Colonic mucosa (tissue), 4 donors: Measurements from ENCODE around the gene IL32. TPM values are rescaled to one million over a fixed set of nuclear protein-coding genes. Genes with fewer than 3 reads are reported as not detected.

Experiments
- DNase-seq: peaks from one replicate; pipeline ENCODE4 v3.0.0-alpha.2; 2020
- H3K27ac ChIP-seq: fragments of 200-600 bp; one replicate; pipeline ENCODE4 v1.8.0; 2021
- H3K27me3 ChIP-seq: fragments of 200-600 bp; one replicate; pipeline ENCODE4 v1.8.0; 2021
- H3K36me3 ChIP-seq: fragments of 200-600 bp; one replicate; pipeline ENCODE4 v1.8.0; 2021
- H3K4me1 ChIP-seq: fragments of 200-600 bp; one replicate; pipeline ENCODE4 v1.8.0; 2021; ENCODE audit warnings: mild to moderate bottlenecking
- H3K4me3 ChIP-seq: fragments of 200-600 bp; one replicate; pipeline ENCODE4 v1.8.0; 2021
- H3K9ac ChIP-seq, 2 donors: one replicate each; pipeline ENCODE4 v1.7.0; 2013; ENCODE audit warnings: control low read depth in 2 of 2, low read depth in 2 of 2, low read length in 2 of 2
- H3K9me3 ChIP-seq: fragments of 200-600 bp; one replicate; pipeline ENCODE4 v1.8.0; 2021
- intact Hi-C: fragments of 100-400 bp; cut with DNase I; formaldehyde crosslinking; loops from one replicate; pipeline ENCODE4 v1.14.1; 2022
- total RNA-seq, 2 donors: library from RNA; stranded (reverse); fragmentation: NEBNext Ultra II Directional in 1 of 2; extraction: Animal tissue kit (Norgen Biotek cat#: 25700) in 1 of 2; gene quantifications; one replicate each; pipeline ENCODE4 v1.2.1, GENCODE V29; 2021
- TF ChIP-seq, protein P1 (sequence below): fragments of 200-600 bp; IDR thresholded peaks from one replicate; pipeline ENCODE4 v1.8.0; 2022; ENCODE audit warnings: antibody characterized with exemption, mild to moderate bottlenecking
- donor health status: healthy.
- donor health status: DM: no; HTN: no; CAD: no.
- donor health status: DM: no; HTN: no; CAD: no.

The IL32 gene
- total RNA-seq, 2 donors from 2014 or later: 256 to 329 TPM

DNA sequence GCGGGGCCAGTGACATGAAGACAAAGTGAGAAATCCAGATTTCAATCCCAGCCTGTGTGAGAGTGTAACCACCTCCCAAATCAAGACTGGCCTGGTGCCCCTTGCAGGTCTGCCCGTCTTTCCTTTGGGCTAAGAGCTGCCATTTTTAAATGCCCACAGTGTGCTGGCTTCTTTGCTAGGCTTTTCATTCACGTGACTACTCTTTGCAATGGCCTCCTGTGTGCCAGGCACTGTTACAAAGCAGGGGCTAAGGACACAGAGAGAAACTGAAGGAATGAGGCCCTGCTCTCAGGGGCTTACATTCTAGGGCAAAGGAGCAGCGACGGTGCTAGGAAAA is 33.9 kb downstream of the IL32 start:
- Histone ChIP-seq H3K27me3 (no peaks in the 10 kb centered on the region), H3K4me3 (no peak overlapping the region), H3K9ac (no peak overlapping the region), H3K4me1 (no peaks in the 10 kb centered on the region), H3K9me3 (no peaks in the 10 kb centered on the region), H3K36me3 (no peaks in the 10 kb centered on the region), H3K27ac (no peak overlapping the region)
- TF ChIP-seq, protein P1, sequence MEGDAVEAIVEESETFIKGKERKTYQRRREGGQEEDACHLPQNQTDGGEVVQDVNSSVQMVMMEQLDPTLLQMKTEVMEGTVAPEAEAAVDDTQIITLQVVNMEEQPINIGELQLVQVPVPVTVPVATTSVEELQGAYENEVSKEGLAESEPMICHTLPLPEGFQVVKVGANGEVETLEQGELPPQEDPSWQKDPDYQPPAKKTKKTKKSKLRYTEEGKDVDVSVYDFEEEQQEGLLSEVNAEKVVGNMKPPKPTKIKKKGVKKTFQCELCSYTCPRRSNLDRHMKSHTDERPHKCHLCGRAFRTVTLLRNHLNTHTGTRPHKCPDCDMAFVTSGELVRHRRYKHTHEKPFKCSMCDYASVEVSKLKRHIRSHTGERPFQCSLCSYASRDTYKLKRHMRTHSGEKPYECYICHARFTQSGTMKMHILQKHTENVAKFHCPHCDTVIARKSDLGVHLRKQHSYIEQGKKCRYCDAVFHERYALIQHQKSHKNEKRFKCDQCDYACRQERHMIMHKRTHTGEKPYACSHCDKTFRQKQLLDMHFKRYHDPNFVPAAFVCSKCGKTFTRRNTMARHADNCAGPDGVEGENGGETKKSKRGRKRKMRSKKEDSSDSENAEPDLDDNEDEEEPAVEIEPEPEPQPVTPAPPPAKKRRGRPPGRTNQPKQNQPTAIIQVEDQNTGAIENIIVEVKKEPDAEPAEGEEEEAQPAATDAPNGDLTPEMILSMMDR: no peak
- DNase-seq: no peak
- intact Hi-C loops: no loop called here

DNA sequence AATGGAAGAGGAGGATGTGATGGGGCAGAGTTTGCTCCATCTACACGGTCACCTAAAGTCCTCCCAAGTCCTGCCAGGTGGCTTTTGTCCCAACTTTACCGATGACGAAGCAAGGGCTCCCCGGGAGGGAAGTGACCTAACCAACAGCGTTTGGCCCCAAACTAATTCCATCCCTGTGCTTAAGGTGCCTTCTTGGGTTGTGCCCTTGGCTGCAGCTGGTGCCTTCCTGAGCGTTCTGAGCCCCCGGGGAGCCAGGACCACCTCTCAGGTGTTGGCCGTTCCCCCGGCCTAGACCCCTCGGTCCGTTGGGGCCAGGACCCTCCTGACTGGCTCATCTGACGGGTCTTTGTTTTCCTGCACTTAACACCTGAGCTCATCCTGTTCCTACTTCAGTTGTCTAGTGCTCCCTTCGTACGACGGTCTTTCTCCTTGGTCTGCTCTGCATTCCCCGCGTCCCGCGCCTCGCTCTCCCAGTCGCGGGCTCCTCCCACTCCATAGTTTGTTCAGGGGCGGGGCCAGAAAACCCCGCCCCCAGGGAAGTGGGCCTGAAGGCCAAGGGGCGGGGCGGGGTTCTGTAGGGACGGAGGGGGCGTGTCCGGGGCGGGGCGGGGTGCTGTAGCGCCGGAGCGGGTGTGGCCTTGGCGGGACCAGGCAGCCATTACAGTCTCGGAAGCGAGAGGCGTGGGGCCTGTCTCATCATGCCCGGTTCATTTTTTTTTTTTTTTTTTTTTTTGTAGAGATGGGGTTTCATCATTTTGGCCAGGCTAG is 34.5 kb downstream of the IL32 start:
- H3K4me3 ChIP-seq: no peak overlapping the region

DNA sequence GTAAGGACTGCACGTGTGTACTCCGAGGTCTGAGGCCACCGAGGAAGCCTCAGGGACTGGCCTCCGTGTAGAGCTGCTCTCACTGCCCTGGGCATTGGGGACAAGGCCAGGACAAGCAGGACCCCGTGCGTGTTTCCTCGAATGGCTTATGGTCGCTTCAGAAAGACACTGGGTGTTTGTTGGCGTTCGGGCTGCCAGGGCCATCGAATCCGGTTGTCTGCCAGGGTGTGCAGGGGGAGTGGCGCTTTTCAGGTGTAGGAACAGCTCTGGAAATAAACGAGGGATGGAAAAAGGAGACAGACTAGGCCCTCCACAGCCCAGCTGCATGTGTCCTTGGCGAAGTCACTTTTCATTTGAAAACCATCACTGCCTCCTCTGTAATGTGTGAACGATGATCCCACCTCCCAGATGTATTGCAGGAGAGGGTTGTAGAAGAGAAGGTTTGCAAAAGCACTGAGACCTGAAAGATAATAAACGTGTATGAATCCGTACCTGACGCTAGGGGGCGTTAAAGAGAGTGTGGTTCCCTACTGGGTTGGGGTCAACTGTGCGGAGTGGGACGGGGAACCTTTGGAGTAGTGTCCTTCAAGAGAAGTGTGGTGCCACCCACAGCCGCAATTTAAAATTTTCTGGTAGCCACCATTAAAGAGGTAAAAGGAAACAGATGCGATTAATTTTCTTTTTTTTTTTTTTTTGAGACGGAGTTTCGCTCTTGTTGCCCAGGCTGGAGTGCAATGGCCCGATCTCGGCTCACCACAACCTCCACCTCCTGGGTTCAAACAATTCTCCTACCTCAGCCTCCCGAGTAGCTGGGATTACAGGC is 35.8 kb downstream of the IL32 start:
- Histone ChIP-seq H3K27me3 (no peaks in the 10 kb centered on the region), H3K9me3 (no peaks in the 10 kb centered on the region), H3K4me3 (no peak overlapping the region), H3K36me3 (no peaks in the 10 kb centered on the region), H3K27ac (no peak overlapping the region), H3K9ac (no peak overlapping the region), H3K4me1 (no peaks in the 10 kb centered on the region)
- TF ChIP-seq, protein P1: peak; percentile 49
- DNase-seq: peak; percentile 62
- intact Hi-C loops: no loop called here

More for the DNA sequence above, 34.5 kb downstream of the IL32 start:
- no peaks in the 10 kb centered on the region for H3K36me3 ChIP-seq
- TF ChIP-seq, protein P1: no peak
- H3K9me3 ChIP-seq: no peaks in the 10 kb centered on the region
- H3K27me3 ChIP-seq: no peaks in the 10 kb centered on the region
- H3K9ac ChIP-seq: no peak overlapping the region
- H3K4me1 ChIP-seq: no peaks in the 10 kb centered on the region
- H3K27ac ChIP-seq: no peak overlapping the region
- peak; percentile 97 for DNase-seq
- intact Hi-C loops: no loop called here

DNA sequence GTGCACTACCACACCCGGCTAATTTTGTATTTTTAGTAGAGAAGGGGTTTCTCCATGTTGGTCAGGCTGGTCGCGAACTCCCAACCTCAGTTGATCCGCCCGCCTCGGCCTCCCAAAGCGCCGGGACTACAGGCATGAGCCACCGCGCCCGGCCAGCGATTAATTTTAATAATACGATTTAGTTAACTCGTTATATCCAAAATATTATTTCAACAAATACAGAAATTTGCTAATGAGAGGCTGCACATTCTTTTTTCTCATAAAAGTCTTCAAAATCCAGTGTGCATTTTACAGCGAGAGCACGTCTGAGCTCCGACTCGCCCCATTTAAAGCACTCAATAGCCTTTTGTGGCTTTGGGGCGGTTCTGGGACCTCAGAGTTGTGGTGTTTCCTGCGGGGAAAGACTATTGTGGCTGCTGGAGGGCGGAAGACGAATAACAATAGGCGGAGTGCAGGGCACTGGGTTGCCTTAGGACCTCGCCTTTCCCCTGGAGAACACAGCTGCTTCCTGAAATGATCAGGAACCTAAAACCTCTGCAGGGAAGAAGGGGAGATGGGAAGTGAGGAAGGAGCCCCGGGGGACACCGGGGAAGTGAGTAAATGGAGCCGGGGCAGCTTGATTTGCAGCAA is 36.5 kb downstream of the IL32 start:
- no peaks in the 10 kb centered on the region for H3K9me3 ChIP-seq
- intact Hi-C loops: no loop called here
- no peaks in the 10 kb centered on the region for H3K27me3 ChIP-seq
- no peak overlapping the region for H3K27ac ChIP-seq
- no peak overlapping the region for H3K9ac ChIP-seq
- TF ChIP-seq, protein P1: no peak
- DNase-seq: no peak
- no peaks in the 10 kb centered on the region for H3K36me3 ChIP-seq
- no peaks in the 10 kb centered on the region for H3K4me1 ChIP-seq
- no peak overlapping the region for H3K4me3 ChIP-seq

DNA sequence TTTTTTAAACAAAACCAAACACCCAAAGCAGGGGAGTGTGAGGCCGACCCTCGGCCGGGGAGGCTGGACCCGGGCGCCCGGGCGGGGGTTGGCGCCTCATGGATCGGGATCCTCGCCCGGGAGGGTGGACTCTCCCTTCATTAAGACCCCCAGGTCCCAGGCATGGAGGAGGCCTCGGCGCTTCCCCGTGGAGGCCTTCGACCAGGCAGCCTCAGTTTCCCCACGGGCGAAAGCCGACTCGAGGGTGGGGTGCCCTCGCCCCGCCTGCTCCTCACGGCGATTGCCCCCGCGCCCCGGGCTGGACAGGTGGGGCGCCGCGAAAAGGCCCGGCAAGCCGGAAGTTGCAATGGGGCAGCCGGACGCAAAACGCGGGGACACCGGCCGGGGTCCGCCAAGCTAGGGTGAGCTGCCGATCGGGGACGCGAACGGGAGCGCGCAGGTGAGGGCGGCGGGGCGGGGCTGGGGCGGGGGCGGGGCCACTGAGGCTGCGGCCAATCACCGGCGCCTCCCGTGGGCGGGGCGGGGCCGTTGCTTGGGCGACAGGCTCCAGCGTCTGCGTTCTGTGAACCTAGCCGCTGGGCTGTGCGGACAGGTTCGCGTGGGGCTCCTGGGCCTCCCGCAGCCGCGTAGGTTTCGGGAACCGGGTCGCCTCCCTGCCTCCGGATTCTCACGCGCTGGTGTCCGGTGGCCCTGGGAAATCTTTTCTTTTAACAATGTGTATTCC is 40.9 kb downstream of the IL32 start:
- H3K27ac ChIP-seq: peak overlapping the region; percentile 62
- H3K4me3 ChIP-seq: peak overlapping the region; percentile 56
- H3K9me3 ChIP-seq: no peaks in the 10 kb centered on the region
- intact Hi-C loops: no loop called here
- peak; percentile 93 for DNase-seq
- H3K4me1 ChIP-seq: no peaks in the 10 kb centered on the region
- TF ChIP-seq, protein P1: no peak
- H3K27me3 ChIP-seq: no peaks in the 10 kb centered on the region
- peak overlapping the region; percentile 71 to 89 for H3K9ac ChIP-seq
- H3K36me3 ChIP-seq: no peaks in the 10 kb centered on the region
